Fibroblast of pulmonary artery (primary cell): ENCODE data around the gene EEA1.

Source experiments
- DNase-seq: peaks from one replicate; pipeline ENCODE4 v3.0.0-alpha.2; 2010; ENCODE audit warnings: low read depth
- H3K4me3 ChIP-seq: replicated peaks from 2 replicates; pipeline ENCODE4 v1.5.1; 2011; ENCODE audit warnings: low read depth, mild to moderate bottlenecking, control low read depth, low read length, moderate library complexity
- TF ChIP-seq, protein P1 (sequence below): IDR thresholded peaks from 2 replicates; pipeline ENCODE4 v1.5.1; 2011; ENCODE audit warnings: mild to moderate bottlenecking, control low read depth, low read length, inconsistent platforms; ENCODE audit errors: missing control alignments

EEA1 gene

DNA sequence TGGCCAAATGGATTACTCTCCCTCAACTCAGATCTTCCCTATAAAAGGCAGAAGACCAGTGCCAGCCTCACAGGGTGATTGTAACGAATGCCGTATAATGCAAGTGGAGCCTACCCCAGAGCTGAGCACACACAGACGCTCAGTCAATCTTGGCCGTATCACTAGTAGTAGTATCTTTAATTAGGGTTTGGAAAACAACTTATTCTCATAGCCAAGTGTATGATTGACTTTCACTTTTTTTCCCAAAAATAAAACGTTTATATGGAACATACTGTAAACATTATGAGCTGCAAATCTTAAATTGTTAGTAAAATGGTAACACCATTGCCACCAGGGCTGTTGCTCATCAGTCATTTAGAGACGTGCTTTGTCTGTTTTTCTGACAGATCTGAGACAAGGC is 195.9 kb downstream of the EEA1 start:
- DNase-seq: no peak
- no peak overlapping the region for H3K4me3 ChIP-seq
- TF ChIP-seq, protein P1, sequence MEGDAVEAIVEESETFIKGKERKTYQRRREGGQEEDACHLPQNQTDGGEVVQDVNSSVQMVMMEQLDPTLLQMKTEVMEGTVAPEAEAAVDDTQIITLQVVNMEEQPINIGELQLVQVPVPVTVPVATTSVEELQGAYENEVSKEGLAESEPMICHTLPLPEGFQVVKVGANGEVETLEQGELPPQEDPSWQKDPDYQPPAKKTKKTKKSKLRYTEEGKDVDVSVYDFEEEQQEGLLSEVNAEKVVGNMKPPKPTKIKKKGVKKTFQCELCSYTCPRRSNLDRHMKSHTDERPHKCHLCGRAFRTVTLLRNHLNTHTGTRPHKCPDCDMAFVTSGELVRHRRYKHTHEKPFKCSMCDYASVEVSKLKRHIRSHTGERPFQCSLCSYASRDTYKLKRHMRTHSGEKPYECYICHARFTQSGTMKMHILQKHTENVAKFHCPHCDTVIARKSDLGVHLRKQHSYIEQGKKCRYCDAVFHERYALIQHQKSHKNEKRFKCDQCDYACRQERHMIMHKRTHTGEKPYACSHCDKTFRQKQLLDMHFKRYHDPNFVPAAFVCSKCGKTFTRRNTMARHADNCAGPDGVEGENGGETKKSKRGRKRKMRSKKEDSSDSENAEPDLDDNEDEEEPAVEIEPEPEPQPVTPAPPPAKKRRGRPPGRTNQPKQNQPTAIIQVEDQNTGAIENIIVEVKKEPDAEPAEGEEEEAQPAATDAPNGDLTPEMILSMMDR: no peak

- DNase-seq: no peak
- no peak overlapping the region for H3K4me3 ChIP-seq
- TF ChIP-seq, protein P1: no peak
Measured at GRCh38 chr12:92732716-92733115, 196.4 kb downstream of the EEA1 start.

GRCh38 chr12:92732216-92732615 is 196.9 kb downstream of the EEA1 start:
- no peak for DNase-seq
- TF ChIP-seq, protein P1: no peak
- H3K4me3 ChIP-seq: no peak overlapping the region

- TF ChIP-seq, protein P1: no peak
- no peak overlapping the region for H3K4me3 ChIP-seq
- DNase-seq: no peak
Measured at GRCh38 chr12:92730758-92731157, 198.3 kb downstream of the EEA1 start.

DNA sequence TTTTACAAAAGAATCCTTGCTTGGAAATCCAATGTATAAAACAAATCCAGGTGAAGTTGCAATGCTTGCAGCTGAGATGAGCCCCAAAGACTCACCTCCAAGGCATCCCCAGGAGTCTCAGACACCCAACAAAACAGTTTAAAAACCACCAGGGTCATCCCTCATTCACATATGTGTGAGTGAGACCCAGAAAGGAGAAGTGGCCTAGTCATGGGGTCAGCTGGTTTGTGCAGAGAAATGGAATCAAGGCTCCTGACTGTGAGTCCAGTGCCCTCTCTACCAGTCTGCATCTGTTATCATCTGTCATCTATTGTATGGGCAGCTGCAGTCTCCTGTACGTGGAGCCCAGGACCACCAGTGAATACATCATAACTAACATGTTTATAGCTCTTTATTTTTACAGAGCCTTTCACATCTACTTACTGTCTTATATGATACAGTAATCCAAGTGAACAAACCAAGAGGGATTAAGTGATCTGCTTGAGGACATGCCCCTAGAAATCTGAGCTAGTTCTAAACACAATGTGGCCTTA is 199.3 kb downstream of the EEA1 start:
- no peak for DNase-seq
- H3K4me3 ChIP-seq: no peak overlapping the region
- TF ChIP-seq, protein P1: no peak

- no peak overlapping the region for H3K4me3 ChIP-seq
- DNase-seq: no peak
Measured at GRCh38 chr12:92726850-92727249, 202.2 kb downstream of the EEA1 start.

GRCh38 chr12:92722897-92723296 is 206.2 kb downstream of the EEA1 start:
- no peak overlapping the region for H3K4me3 ChIP-seq
- no peak for DNase-seq
- TF ChIP-seq, protein P1: no peak

More at GRCh38 chr12:92726850-92727249, 202.2 kb downstream of the EEA1 start:
- TF ChIP-seq, protein P1: no peak
